ENCODE measurements around the gene TUSC2. TPM values are rescaled to one million over a fixed set of nuclear protein-coding genes. Genes with fewer than 3 reads are reported as not detected.
A peak's percentile ranks its signal among the peaks of the same experiment; 100 is the strongest.

The TUSC2 gene
- total and polyA plus RNA-seq, 2 experiments from 2014 or later, result 41.6 to 71.0 TPM

DNA sequence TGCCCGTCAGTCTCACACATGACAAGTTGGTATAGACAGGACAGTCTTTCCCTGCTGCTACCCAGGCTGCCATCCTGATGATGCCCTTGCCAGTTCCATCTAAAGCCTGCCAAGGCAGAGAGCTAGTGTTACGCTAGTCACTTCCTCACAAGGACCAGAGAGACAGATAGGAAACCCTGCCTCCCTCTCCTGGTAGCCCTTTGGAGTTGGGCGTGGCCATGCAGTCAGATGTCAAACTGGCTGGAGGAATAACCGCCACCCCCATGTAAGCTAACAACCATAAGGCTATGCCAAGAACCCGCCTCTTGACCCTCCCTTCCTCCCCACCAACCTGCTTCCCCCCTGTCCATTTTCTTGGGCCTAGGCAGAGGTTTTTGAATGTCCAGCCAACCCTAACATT, 28.5 kb upstream of the TUSC2 start:
- no peak overlapping the region for H3K27ac Mint-ChIP-seq
- peaks cover 10% of the 10 kb centered on the region for H3K27me3 Mint-ChIP-seq (ENCODE audit: insufficient read depth, low read depth, poor library complexity)
- peak overlapping the region; percentile 75; the same call in 1 of the 2 replicates for H3K4me3 ChIP-seq
- ATAC-seq (no peak), DNase-seq (ENCODE audit: low spot score) (no peak)
- no peak overlapping the region for H3K27ac ChIP-seq (ENCODE audit: low read depth)
- TF ChIP-seq NANOG (IDR thresholded peaks at IDR 0.05; ENCODE audit: borderline replicate concordance) (no peak), ZNF114 (CRISPR knock-in tag; IDR thresholded peaks at IDR 0.05) (no peak), ZNF331 (CRISPR knock-in tag; IDR thresholded peaks at IDR 0.05; ENCODE audit: low read depth) (no peak), EZH2phosphoT487 (IDR thresholded peaks at IDR 0.05; ENCODE audit: unreplicated experiment) (no peak), CREB1 (CRISPR knock-in tag; IDR thresholded peaks at IDR 0.05; ENCODE audit: low read depth) (no peak), EZH2 (IDR thresholded peaks at IDR 0.05; ENCODE audit: low read depth, unreplicated experiment) (no peak), JUNB (IDR thresholded peaks at IDR 0.05; ENCODE audit: unreplicated experiment) (no peak), STAT1 (IDR thresholded peaks at IDR 0.05; ENCODE audit: unreplicated experiment) (no peak)
- TF ChIP-seq, protein P1, sequence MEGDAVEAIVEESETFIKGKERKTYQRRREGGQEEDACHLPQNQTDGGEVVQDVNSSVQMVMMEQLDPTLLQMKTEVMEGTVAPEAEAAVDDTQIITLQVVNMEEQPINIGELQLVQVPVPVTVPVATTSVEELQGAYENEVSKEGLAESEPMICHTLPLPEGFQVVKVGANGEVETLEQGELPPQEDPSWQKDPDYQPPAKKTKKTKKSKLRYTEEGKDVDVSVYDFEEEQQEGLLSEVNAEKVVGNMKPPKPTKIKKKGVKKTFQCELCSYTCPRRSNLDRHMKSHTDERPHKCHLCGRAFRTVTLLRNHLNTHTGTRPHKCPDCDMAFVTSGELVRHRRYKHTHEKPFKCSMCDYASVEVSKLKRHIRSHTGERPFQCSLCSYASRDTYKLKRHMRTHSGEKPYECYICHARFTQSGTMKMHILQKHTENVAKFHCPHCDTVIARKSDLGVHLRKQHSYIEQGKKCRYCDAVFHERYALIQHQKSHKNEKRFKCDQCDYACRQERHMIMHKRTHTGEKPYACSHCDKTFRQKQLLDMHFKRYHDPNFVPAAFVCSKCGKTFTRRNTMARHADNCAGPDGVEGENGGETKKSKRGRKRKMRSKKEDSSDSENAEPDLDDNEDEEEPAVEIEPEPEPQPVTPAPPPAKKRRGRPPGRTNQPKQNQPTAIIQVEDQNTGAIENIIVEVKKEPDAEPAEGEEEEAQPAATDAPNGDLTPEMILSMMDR (conservative IDR thresholded peaks at IDR 0.05; ENCODE audit: low read depth in 2 of 2), result no peak
- TF ChIP-seq, protein P2, sequence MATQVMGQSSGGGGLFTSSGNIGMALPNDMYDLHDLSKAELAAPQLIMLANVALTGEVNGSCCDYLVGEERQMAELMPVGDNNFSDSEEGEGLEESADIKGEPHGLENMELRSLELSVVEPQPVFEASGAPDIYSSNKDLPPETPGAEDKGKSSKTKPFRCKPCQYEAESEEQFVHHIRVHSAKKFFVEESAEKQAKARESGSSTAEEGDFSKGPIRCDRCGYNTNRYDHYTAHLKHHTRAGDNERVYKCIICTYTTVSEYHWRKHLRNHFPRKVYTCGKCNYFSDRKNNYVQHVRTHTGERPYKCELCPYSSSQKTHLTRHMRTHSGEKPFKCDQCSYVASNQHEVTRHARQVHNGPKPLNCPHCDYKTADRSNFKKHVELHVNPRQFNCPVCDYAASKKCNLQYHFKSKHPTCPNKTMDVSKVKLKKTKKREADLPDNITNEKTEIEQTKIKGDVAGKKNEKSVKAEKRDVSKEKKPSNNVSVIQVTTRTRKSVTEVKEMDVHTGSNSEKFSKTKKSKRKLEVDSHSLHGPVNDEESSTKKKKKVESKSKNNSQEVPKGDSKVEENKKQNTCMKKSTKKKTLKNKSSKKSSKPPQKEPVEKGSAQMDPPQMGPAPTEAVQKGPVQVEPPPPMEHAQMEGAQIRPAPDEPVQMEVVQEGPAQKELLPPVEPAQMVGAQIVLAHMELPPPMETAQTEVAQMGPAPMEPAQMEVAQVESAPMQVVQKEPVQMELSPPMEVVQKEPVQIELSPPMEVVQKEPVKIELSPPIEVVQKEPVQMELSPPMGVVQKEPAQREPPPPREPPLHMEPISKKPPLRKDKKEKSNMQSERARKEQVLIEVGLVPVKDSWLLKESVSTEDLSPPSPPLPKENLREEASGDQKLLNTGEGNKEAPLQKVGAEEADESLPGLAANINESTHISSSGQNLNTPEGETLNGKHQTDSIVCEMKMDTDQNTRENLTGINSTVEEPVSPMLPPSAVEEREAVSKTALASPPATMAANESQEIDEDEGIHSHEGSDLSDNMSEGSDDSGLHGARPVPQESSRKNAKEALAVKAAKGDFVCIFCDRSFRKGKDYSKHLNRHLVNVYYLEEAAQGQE (IDR thresholded peaks at IDR 0.05; ENCODE audit: unreplicated experiment), result no peak
- TF ChIP-seq, protein P3, sequence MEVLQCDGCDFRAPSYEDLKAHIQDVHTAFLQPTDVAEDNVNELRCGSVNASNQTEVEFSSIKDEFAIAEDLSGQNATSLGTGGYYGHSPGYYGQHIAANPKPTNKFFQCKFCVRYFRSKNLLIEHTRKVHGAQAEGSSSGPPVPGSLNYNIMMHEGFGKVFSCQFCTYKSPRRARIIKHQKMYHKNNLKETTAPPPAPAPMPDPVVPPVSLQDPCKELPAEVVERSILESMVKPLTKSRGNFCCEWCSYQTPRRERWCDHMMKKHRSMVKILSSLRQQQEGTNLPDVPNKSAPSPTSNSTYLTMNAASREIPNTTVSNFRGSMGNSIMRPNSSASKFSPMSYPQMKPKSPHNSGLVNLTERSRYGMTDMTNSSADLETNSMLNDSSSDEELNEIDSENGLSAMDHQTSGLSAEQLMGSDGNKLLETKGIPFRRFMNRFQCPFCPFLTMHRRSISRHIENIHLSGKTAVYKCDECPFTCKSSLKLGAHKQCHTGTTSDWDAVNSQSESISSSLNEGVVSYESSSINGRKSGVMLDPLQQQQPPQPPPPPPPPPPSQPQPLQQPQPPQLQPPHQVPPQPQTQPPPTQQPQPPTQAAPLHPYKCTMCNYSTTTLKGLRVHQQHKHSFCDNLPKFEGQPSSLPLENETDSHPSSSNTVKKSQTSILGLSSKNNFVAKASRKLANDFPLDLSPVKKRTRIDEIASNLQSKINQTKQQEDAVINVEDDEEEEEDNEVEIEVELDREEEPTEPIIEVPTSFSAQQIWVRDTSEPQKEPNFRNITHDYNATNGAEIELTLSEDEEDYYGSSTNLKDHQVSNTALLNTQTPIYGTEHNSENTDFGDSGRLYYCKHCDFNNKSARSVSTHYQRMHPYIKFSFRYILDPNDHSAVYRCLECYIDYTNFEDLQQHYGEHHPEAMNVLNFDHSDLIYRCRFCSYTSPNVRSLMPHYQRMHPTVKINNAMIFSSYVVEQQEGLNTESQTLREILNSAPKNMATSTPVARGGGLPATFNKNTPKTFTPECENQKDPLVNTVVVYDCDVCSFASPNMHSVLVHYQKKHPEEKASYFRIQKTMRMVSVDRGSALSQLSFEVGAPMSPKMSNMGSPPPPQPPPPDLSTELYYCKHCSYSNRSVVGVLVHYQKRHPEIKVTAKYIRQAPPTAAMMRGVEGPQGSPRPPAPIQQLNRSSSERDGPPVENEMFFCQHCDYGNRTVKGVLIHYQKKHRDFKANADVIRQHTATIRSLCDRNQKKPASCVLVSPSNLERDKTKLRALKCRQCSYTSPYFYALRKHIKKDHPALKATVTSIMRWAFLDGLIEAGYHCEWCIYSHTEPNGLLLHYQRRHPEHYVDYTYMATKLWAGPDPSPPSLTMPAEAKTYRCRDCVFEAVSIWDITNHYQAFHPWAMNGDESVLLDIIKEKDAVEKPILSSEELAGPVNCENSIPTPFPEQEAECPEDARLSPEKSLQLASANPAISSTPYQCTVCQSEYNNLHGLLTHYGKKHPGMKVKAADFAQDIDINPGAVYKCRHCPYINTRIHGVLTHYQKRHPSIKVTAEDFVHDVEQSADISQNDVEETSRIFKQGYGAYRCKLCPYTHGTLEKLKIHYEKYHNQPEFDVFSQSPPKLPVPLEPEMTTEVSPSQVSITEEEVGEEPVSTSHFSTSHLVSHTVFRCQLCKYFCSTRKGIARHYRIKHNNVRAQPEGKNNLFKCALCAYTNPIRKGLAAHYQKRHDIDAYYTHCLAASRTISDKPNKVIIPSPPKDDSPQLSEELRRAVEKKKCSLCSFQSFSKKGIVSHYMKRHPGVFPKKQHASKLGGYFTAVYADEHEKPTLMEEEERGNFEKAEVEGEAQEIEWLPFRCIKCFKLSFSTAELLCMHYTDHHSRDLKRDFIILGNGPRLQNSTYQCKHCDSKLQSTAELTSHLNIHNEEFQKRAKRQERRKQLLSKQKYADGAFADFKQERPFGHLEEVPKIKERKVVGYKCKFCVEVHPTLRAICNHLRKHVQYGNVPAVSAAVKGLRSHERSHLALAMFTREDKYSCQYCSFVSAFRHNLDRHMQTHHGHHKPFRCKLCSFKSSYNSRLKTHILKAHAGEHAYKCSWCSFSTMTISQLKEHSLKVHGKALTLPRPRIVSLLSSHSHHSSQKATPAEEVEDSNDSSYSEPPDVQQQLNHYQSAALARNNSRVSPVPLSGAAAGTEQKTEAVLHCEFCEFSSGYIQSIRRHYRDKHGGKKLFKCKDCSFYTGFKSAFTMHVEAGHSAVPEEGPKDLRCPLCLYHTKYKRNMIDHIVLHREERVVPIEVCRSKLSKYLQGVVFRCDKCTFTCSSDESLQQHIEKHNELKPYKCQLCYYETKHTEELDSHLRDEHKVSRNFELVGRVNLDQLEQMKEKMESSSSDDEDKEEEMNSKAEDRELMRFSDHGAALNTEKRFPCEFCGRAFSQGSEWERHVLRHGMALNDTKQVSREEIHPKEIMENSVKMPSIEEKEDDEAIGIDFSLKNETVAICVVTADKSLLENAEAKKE (CRISPR knock-in tag; IDR thresholded peaks at IDR 0.05), result no peak
- no peak overlapping the region for H2AFZ ChIP-seq
- peaks cover 10% of the 10 kb centered on the region; the same call in 1 of the 2 replicates for H3K4me1 ChIP-seq (ENCODE audit: insufficient read depth)
- H3K9me3 Mint-ChIP-seq, result no peaks in the 10 kb centered on the region; the same call in 2 of the 3 replicates
- H3K27me3 ChIP-seq (ENCODE audit: insufficient read depth), result no peaks in the 10 kb centered on the region
- peaks cover 8% of the 10 kb centered on the region for H3K36me3 Mint-ChIP-seq (ENCODE audit: low read depth)
- H3K4me3 Mint-ChIP-seq, result no peak overlapping the region; the same call in 2 of the 3 replicates
- peaks cover 24% of the 10 kb centered on the region for H3K4me1 Mint-ChIP-seq
- H3F3A ChIP-seq (replicated peaks; ENCODE audit: low read depth), result no peaks in the 10 kb centered on the region
- H3K79me2 ChIP-seq (replicated peaks; ENCODE audit: insufficient read depth), result peaks cover 21% of the 10 kb centered on the region
- H3K4me2 ChIP-seq, result no peak overlapping the region
- H3K9me2 ChIP-seq (ENCODE audit: insufficient read depth), result no peaks in the 10 kb centered on the region
- peaks cover 24% of the 10 kb centered on the region for H4K20me1 ChIP-seq (replicated peaks; ENCODE audit: insufficient read depth)
- H3K36me3 ChIP-seq (ENCODE audit: insufficient read depth), result no peaks in the 10 kb centered on the region

All from GM23338 (cell line).